ENCODE data around the gene SAP30BP. TPM values are rescaled to one million over a fixed set of nuclear protein-coding genes. Genes with fewer than 3 reads are reported as not detected.

Gene SAP30BP
- total RNA-seq, 1 donor from 2014 or later, result 125 TPM

DNA sequence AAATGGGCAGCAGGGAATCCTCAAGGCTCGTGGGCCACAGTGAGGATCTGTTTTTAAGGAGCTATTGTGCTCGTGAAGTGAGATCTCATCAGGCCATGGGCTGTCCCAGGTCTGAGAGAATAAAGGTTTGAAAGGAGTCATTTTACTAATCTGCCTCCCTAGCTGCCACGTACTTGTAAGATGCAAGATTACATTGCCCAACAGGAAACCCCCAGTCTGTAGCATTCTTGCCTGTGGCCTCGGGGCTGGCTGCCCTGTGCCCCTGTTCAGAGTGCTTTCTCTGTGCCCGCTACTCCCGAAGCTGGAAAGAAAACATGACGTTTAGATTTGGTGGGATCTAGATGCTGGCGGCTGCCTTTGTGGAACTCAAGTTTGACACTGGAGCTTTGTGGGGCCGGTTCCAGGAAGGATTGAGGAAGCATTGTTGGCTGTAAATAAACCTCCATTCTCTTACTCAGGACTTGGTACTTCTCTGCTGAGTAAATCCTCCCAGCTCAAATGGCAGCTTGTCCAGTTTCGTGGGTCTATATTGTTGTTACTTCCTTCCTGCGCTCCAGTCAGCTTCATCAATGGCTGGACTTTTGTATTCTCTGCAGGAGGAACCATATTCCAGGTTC lies 21.2 kb downstream of the SAP30BP start:
- H3K36me3 Mint-ChIP-seq (ENCODE audit: low read depth, unreplicated experiment), result peaks cover 20% of the 10 kb centered on the region
- TF ChIP-seq, protein P1, sequence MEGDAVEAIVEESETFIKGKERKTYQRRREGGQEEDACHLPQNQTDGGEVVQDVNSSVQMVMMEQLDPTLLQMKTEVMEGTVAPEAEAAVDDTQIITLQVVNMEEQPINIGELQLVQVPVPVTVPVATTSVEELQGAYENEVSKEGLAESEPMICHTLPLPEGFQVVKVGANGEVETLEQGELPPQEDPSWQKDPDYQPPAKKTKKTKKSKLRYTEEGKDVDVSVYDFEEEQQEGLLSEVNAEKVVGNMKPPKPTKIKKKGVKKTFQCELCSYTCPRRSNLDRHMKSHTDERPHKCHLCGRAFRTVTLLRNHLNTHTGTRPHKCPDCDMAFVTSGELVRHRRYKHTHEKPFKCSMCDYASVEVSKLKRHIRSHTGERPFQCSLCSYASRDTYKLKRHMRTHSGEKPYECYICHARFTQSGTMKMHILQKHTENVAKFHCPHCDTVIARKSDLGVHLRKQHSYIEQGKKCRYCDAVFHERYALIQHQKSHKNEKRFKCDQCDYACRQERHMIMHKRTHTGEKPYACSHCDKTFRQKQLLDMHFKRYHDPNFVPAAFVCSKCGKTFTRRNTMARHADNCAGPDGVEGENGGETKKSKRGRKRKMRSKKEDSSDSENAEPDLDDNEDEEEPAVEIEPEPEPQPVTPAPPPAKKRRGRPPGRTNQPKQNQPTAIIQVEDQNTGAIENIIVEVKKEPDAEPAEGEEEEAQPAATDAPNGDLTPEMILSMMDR (IDR thresholded peaks at IDR 0.05; ENCODE audit: unreplicated experiment), result no peak
- peaks cover 53% of the 10 kb centered on the region for H3K4me1 Mint-ChIP-seq (ENCODE audit: unreplicated experiment)

DNA sequence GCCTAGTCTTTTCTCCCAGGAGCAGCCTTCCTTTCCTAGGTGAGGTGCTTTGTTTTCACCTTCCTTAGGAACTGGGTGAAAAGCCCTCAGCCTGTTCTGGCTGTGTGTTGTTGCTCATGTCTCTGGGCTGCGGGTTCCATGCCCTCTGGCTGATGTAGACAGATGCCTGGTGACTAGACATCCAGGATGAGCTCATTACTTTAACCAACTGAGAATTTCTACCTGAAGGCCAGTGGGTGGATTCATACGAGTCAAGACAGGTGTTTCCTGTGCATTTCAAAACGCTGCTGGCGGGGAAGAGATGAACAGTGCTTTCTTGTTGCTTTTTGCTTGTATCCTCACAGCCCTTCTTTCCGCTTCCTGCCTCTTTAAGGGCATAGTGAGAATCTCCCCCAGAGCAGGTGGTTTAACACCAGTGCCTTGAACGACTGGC lies 22.3 kb downstream of the SAP30BP start:
- Mint-ChIP-seq H3K4me3 (ENCODE audit: unreplicated experiment) (peak overlapping the region; percentile 66), H3K27ac (ENCODE audit: unreplicated experiment) (no peak overlapping the region), H3K27me3 (ENCODE audit: unreplicated experiment) (peaks cover 9% of the 10 kb centered on the region), H3K4me1 (ENCODE audit: unreplicated experiment) (peaks cover 53% of the 10 kb centered on the region), H3K9me3 (ENCODE audit: unreplicated experiment) (no peaks in the 10 kb centered on the region), H3K36me3 (ENCODE audit: low read depth, unreplicated experiment) (peaks cover 22% of the 10 kb centered on the region)
- DNase-seq (ENCODE audit: low spot score), result no peak
- TF ChIP-seq, protein P1 (IDR thresholded peaks at IDR 0.05; ENCODE audit: unreplicated experiment), result no peak

More for the DNA sequence above, 21.2 kb downstream of the SAP30BP start:
- Mint-ChIP-seq H3K9me3 (ENCODE audit: unreplicated experiment) (no peaks in the 10 kb centered on the region), H3K4me3 (ENCODE audit: unreplicated experiment) (peak overlapping the region; percentile 66), H3K27me3 (ENCODE audit: unreplicated experiment) (peaks cover 9% of the 10 kb centered on the region), H3K27ac (ENCODE audit: unreplicated experiment) (peak overlapping the region; percentile 67)
- DNase-seq (ENCODE audit: low spot score), result no peak

DNA sequence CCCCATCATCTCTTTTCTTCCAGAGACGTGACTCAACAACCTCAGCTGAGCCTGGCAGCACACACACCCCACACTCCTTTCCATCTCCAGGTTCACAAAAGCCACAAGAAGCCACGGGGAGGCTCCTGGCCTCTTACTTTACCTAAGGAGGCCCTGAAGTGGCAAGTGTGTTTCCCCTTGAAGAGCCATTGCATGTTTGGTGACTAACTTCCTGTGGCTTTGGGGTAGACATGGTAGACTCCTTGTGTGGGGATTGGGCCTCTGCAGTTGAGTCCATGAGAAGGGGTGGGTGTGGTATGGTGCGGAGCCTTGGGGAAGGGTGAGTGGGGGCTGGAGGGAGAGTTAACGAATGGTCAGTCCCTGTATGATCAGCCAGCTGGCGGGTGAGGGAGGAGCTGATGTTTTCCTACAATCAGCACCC lies 24.2 kb downstream of the SAP30BP start:
- no peak overlapping the region for H3K4me3 Mint-ChIP-seq (ENCODE audit: unreplicated experiment)
- no peak for DNase-seq (ENCODE audit: low spot score)
- H3K27me3 Mint-ChIP-seq (ENCODE audit: unreplicated experiment), result peaks cover 9% of the 10 kb centered on the region
- peaks cover 37% of the 10 kb centered on the region for H3K4me1 Mint-ChIP-seq (ENCODE audit: unreplicated experiment)
- TF ChIP-seq, protein P1 (IDR thresholded peaks at IDR 0.05; ENCODE audit: unreplicated experiment), result no peak
- peak overlapping the region; percentile 57 for H3K27ac Mint-ChIP-seq (ENCODE audit: unreplicated experiment)
- peaks cover 33% of the 10 kb centered on the region for H3K36me3 Mint-ChIP-seq (ENCODE audit: low read depth, unreplicated experiment)
- no peaks in the 10 kb centered on the region for H3K9me3 Mint-ChIP-seq (ENCODE audit: unreplicated experiment)

DNA sequence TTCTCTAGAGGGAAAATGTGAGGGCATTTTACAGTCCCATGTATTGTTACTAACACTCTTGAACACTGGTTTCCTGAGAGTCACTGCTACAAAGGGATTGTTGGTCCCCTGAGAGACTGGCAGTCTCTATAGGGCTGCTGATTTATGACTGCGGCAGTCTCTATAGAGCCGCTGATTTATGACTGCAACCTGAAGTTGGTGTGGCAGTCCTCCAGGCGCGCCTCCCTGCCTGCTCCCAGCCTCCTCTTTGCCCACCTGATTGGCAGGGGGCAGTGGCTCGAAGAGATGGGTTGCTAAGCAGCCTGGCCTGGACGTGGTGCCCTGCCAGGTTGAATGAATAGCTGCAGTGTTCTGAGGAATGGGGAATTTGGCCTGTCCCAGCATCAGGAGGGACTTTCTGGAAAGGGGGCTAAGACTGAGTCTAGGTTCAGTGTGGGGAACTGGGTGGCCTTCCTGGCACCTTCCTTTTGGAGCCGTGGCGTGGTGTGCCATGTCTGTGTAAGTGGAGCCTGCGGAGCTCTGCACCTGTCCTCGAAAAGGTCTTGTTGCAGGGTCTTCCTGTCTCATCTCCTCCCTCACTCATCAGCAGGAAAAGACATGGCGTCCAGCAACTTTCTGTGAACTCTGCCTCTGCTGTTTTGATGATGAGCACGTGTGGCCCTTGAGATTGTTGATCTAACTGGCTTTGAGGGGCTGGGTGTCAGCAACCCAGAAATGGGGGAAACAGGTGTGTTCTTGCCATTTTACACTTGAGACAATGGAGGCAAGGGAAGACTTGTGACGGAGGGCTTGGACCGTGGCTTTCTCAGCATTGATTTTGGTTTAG lies 24.9 kb downstream of the SAP30BP start:
- Mint-ChIP-seq H3K4me3 (ENCODE audit: unreplicated experiment) (peak overlapping the region; percentile 33), H3K27me3 (ENCODE audit: unreplicated experiment) (peaks cover 9% of the 10 kb centered on the region), H3K27ac (ENCODE audit: unreplicated experiment) (peak overlapping the region; percentile 57), H3K4me1 (ENCODE audit: unreplicated experiment) (peaks cover 31% of the 10 kb centered on the region), H3K36me3 (ENCODE audit: low read depth, unreplicated experiment) (peaks cover 33% of the 10 kb centered on the region), H3K9me3 (ENCODE audit: unreplicated experiment) (no peaks in the 10 kb centered on the region)
- TF ChIP-seq, protein P1 (IDR thresholded peaks at IDR 0.05; ENCODE audit: unreplicated experiment), result no peak
- no peak for DNase-seq (ENCODE audit: low spot score)

DNA sequence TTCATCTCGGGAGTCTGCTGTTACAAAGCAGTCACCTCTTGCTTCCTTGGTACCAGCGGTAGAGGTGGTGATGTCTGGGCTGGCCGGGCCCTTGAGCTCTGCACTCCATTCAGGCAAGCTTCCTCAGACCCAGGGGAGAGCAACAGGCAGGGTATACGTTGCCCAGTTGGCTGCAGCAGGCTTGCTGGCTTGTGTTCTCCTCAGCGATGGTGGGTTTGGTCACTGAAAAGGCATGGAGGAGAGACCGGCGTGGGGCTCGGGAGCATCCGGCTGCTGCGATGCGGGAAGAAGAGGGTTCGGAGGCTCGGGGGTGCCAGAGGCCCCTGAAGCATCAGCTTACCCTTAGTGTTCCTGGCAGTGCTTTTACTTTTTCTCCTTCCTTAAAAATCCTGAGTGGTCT lies 25.8 kb downstream of the SAP30BP start:
- Mint-ChIP-seq H3K27me3 (ENCODE audit: unreplicated experiment) (peaks cover 9% of the 10 kb centered on the region), H3K4me1 (ENCODE audit: unreplicated experiment) (peaks cover 22% of the 10 kb centered on the region), H3K9me3 (ENCODE audit: unreplicated experiment) (no peaks in the 10 kb centered on the region), H3K4me3 (ENCODE audit: unreplicated experiment) (no peak overlapping the region), H3K36me3 (ENCODE audit: low read depth, unreplicated experiment) (peaks cover 34% of the 10 kb centered on the region), H3K27ac (ENCODE audit: unreplicated experiment) (no peak overlapping the region)
- TF ChIP-seq, protein P1 (IDR thresholded peaks at IDR 0.05; ENCODE audit: unreplicated experiment), result no peak
- DNase-seq (ENCODE audit: low spot score), result no peak

Measured in endothelial cell (in vitro differentiated cells).